ENCODE data around the gene IFRD2.

DNA sequence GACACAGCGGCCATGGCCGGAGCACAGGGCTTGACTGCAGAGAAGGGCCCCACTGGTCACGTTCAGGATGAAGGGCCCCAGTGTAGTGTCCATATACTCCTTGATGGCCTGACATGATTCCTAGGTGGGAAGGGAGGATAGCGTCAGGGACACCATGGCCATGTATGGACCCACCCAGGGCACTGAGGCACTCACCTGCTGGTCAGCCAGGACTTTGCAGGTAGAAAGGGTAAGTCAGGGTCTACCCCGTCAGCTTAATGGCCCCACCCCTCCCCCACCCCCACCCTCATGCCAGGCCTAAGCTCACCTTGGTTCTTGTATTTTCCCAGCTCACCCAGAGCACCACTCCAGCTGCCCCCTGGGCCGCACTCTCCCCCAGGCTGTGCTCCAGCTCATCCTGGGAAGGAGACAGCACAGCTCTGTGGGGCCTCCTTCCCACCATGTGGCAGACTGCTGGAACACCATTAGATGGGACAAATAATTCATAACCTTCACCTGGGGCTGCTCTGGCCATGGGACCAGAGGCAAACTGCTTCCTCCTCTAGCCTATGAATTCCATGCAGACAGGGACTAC, 8.5 kb upstream of the IFRD2 start:
- TF ChIP-seq, protein P1, sequence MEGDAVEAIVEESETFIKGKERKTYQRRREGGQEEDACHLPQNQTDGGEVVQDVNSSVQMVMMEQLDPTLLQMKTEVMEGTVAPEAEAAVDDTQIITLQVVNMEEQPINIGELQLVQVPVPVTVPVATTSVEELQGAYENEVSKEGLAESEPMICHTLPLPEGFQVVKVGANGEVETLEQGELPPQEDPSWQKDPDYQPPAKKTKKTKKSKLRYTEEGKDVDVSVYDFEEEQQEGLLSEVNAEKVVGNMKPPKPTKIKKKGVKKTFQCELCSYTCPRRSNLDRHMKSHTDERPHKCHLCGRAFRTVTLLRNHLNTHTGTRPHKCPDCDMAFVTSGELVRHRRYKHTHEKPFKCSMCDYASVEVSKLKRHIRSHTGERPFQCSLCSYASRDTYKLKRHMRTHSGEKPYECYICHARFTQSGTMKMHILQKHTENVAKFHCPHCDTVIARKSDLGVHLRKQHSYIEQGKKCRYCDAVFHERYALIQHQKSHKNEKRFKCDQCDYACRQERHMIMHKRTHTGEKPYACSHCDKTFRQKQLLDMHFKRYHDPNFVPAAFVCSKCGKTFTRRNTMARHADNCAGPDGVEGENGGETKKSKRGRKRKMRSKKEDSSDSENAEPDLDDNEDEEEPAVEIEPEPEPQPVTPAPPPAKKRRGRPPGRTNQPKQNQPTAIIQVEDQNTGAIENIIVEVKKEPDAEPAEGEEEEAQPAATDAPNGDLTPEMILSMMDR (IDR thresholded peaks at IDR 0.05) = no peak
- TF ChIP-seq POLR2AphosphoS5 (IDR thresholded peaks at IDR 0.05; ENCODE audit: low read depth, low read length) (no peak), SIN3A (IDR thresholded peaks at IDR 0.05; ENCODE audit: borderline replicate concordance, insufficient read depth, low read depth, low read length) (no peak)
- TF ChIP-seq, protein P2, sequence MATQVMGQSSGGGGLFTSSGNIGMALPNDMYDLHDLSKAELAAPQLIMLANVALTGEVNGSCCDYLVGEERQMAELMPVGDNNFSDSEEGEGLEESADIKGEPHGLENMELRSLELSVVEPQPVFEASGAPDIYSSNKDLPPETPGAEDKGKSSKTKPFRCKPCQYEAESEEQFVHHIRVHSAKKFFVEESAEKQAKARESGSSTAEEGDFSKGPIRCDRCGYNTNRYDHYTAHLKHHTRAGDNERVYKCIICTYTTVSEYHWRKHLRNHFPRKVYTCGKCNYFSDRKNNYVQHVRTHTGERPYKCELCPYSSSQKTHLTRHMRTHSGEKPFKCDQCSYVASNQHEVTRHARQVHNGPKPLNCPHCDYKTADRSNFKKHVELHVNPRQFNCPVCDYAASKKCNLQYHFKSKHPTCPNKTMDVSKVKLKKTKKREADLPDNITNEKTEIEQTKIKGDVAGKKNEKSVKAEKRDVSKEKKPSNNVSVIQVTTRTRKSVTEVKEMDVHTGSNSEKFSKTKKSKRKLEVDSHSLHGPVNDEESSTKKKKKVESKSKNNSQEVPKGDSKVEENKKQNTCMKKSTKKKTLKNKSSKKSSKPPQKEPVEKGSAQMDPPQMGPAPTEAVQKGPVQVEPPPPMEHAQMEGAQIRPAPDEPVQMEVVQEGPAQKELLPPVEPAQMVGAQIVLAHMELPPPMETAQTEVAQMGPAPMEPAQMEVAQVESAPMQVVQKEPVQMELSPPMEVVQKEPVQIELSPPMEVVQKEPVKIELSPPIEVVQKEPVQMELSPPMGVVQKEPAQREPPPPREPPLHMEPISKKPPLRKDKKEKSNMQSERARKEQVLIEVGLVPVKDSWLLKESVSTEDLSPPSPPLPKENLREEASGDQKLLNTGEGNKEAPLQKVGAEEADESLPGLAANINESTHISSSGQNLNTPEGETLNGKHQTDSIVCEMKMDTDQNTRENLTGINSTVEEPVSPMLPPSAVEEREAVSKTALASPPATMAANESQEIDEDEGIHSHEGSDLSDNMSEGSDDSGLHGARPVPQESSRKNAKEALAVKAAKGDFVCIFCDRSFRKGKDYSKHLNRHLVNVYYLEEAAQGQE (IDR thresholded peaks at IDR 0.05; ENCODE audit: insufficient read depth in 1 of 2, low read depth in 2 of 2, low read length in 1 of 2) = no peak

All from Panc1 (cell line).